GM08714 (cell line): ENCODE measurements around the gene SEMA5A.

ENCODE experiments used
- H3K4me3 ChIP-seq: fragments of 200-500 bp; sonication (Bioruptor generic); 2 replicates; pipeline ENCODE4 v1.5.1; 2014; ENCODE audit warnings: mild to moderate bottlenecking, low read length, inconsistent platforms
- ZNF274 ChIP-seq: IDR thresholded peaks from 2 replicates; pipeline ENCODE4 v1.6.1; 2012; ENCODE audit warnings: mild to moderate bottlenecking, low read depth, low read length

Gene SEMA5A

GRCh38 chr5:9437741-9438240 is 108.1 kb downstream of the SEMA5A start:
- no peak overlapping the region for H3K4me3 ChIP-seq
- no peak for TF ChIP-seq ZNF274

DNA sequence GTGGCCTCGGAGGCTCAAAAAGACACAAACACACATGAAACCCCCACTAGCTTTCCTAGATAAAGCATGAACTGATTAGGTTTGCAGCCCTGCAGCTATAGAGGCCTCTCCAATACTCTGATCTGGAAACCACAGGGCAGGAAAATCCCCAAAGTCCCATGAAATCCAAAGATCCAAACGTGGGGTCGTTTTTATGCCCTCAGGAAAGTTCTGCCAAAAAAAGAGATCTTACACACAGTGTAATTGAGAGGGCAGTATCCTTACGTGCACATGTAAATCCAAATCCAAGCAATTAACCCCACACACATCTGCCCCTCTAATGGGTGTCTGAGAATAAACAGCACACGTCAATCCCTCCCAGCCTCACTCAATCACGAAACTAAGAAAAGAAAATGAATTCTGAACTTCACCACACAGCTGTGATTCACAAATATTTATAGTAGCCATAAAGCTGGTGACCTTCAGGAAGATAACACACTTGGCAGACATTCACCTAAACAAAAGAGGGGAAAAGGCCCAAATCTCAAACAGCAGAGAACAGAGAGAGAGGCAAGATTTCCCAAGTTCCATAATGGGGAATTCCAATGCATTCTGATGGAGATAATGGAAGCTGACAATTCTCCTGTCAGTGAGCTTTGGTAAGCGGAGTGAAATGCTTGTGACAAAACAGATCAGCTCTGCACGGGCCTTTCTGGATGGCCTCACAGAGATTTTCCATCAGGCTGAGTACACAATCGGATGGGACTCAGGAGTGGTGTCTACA is 114.2 kb downstream of the SEMA5A start:
- TF ChIP-seq ZNF274, result no peak
- no peak overlapping the region for H3K4me3 ChIP-seq

- H3K4me3 ChIP-seq, result no peak overlapping the region
- TF ChIP-seq ZNF274, result no peak
Observed at GRCh38 chr5:9431151-9431495, 114.8 kb downstream of the SEMA5A start.

DNA sequence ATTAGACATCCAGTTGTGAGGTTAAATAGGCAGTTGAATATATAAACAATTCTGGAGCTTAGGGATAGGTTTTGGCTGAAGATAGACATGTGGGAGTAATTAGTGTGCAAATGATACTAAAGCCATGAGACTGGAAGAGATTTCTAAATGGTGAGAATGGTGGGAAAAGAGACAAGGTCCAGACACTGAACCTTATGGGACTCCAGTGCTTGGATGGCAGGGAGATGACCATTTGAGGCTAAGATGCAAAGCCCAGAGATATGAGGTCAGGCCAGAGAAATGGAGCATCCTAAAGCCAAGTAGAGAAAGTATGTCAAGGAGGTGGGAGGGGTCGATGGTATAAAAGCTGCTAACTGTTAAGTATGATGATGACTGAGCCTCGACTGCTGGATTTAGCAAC is 115.6 kb downstream of the SEMA5A start:
- H3K4me3 ChIP-seq, result no peak overlapping the region
- no peak for TF ChIP-seq ZNF274

DNA sequence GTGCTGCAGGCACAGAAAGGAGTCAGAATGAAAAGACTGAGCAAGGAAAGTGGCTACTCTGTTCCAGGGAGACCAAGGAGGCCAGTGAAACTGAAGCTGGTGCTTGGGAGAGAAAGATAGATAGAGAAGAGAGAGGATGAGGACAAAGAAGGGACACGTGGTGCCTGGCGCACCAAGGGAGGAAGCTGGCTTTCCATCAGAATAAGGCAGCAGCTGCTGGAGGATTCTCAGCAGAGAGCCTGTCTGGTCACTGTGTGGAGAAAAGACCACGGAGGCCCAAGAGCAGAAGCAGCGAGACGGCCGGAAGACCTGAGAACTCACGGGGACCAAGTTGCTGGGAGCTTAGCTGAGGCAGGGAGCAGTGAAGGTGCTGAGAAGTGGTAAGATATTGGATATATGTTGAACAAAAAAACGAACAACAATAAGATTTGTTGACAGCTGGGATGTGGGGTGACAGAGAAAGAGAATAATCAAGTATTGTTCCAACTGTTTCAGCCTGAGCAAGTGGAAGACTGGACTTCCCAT is 116.1 kb downstream of the SEMA5A start:
- no peak overlapping the region for H3K4me3 ChIP-seq
- no peak for TF ChIP-seq ZNF274

- no peak overlapping the region for H3K4me3 ChIP-seq
- TF ChIP-seq ZNF274, result no peak
Observed at GRCh38 chr5:9428272-9428671, 117.6 kb downstream of the SEMA5A start.

- TF ChIP-seq ZNF274, result no peak
- H3K4me3 ChIP-seq, result no peak overlapping the region
Observed at GRCh38 chr5:9425710-9426109, 120.2 kb downstream of the SEMA5A start.

DNA sequence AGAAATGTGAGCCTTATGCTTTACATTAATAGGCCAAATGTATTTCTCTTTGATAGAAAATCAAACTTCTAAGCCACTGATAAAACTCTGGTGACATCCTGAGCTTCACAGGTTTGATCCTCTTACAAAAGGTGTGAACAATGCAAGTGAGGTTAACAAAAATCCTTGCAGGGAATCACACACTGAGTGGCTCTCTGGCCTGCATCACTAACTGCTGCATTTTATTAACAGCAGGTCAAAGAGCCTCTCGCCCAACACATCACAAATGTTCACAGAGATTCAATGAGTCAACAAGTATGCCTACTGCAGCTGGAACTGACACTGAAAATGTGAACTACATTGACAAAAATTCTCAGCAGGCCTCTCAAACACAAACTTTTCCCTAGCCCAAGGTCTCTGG is 122.3 kb downstream of the SEMA5A start:
- H3K4me3 ChIP-seq, result no peak overlapping the region
- TF ChIP-seq ZNF274, result no peak

GRCh38 chr5:9421884-9422283 is 124.0 kb downstream of the SEMA5A start:
- no peak for TF ChIP-seq ZNF274

DNA sequence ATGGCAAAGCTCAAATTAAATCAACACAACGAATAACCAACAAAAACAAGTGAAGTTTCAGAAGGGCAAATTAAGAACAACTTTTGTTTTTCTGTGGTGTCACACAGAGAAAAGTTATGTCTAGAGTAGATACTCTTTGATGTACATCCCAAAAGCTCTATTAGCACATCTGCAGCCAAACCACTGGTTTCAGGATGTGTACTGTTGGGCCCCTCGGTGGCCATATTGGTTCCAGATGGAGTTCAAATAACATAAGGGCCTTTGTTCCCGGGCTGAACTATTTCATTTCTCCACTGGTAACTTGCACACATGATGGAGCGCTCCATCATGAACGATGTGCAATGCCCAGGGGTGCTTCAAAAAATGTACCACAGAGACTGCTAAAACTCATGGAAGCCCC is 126.1 kb downstream of the SEMA5A start:
- no peak overlapping the region for H3K4me3 ChIP-seq
- no peak for TF ChIP-seq ZNF274

More at GRCh38 chr5:9421884-9422283, 124.0 kb downstream of the SEMA5A start:
- no peak overlapping the region for H3K4me3 ChIP-seq

GRCh38 chr5:9415566-9415965 is 130.3 kb downstream of the SEMA5A start:
- no peak overlapping the region for H3K4me3 ChIP-seq
- no peak for TF ChIP-seq ZNF274

DNA sequence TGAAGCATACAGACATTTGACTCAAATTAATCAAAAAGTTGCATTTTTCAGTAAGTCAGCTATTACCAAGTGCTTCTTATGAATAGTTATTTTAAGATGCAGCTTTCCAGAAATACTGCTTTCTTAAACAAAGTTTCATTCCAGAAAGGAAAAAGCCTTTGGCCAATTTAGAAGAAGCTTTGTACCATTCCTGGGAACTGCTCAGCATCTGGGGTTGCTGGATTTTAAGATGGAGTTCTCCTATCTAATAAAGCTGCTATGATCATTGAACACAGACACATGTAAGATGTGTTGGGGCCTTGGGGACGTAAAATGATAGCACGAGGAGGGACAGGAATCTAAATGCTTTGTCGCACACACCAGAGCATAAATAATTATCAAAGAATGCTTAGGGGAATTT is 130.8 kb downstream of the SEMA5A start:
- no peak for TF ChIP-seq ZNF274
- H3K4me3 ChIP-seq, result no peak overlapping the region

DNA sequence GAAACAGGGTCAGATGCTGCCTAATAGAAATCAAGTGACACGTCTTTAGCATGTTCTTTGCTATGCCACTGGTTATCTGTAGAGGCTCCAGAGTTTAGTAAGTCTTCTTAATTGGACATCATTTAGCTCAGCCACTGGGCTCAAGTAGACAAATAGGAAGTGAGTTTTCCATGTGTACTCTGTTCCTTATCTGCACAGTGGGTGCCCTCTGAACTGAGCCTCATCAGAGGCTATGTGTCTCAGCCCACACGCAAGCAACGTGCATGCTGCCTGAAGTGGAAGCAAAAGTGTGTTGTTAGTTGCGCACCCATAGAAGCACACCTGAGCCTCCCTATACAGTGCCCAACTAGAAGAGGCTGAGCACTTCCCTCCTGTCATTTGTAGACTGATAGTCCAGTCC is 134.7 kb downstream of the SEMA5A start:
- H3K4me3 ChIP-seq, result no peak overlapping the region
- no peak for TF ChIP-seq ZNF274

DNA sequence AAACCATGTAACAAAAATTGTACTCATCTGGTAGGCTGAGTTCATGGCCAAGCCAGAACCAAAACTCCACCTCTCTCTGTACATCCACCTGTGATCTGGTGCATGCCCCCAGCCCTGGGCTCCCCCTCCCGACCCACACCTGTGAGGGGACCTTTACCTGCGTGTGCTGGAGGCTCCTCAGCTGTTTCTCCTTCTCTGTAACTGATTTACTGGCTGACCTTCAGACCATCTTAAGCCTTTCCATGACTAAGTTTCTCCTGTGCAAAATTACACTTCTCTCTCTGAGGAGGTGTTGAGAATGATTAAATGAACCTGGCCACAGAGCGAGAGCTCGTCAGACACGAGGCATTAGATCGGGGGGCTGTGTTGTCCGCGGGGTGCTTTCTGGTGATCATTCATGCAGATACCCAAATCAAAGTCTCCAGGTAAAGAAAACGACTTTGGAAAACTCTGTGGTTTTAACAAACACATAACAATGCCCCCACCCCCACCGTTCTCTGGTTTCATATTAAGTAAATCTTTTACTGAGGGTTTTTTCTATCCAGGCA is 136.4 kb downstream of the SEMA5A start:
- TF ChIP-seq ZNF274, result no peak
- H3K4me3 ChIP-seq, result no peak overlapping the region

- TF ChIP-seq ZNF274, result no peak
Observed at GRCh38 chr5:9408964-9409363, 136.9 kb downstream of the SEMA5A start.

DNA sequence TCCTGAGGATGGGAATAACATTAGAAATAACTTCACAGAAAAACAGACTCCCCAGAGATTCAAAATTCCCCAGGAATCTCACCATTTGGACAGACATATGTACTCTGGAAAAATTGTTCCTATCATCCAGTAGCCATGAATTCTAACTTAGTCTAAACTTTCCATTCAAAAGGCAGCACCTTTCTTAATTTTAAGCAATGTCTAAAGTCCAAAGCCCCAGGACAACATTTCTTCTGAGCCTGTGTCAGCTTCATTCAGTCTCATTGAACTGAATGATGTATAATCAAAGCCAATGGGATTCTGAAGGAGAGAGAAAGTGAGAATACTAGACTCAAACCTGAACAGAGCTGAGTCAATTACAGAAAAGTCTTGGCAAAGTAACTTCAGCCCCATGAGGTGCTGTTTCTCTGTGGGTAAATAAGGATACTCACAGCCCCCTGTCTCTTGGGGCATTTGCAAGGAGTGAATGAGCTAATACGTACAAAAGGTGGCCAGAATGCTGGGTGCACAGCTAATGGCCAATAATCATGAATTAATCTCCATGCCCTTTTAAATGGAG is 140.6 kb downstream of the SEMA5A start:
- H3K4me3 ChIP-seq, result no peak overlapping the region
- TF ChIP-seq ZNF274, result no peak

More at GRCh38 chr5:9408964-9409363, 136.9 kb downstream of the SEMA5A start:
- H3K4me3 ChIP-seq, result no peak overlapping the region
